GM21526 (cell line): ENCODE results near the gene BLID.

Experiments used
- ATAC-seq: cut with Tn5 transposase; IDR thresholded peaks from one replicate; pipeline ENCODE4 v1.9.1; 2021; ENCODE audit warnings: moderate library complexity; ENCODE audit not compliant: unreplicated experiment, low FRiP score

The BLID gene

GRCh38 chr11:122091835-122092234 is 24.2 kb downstream of the BLID start:
- ATAC-seq, result no peak

- ATAC-seq, result no peak
Observed at GRCh38 chr11:122089111-122089510, 26.9 kb downstream of the BLID start.

GRCh38 chr11:122085712-122086111 is 30.3 kb downstream of the BLID start:
- ATAC-seq, result no peak

- ATAC-seq, result no peak
Observed at GRCh38 chr11:122085264-122085663, 30.8 kb downstream of the BLID start.

DNA sequence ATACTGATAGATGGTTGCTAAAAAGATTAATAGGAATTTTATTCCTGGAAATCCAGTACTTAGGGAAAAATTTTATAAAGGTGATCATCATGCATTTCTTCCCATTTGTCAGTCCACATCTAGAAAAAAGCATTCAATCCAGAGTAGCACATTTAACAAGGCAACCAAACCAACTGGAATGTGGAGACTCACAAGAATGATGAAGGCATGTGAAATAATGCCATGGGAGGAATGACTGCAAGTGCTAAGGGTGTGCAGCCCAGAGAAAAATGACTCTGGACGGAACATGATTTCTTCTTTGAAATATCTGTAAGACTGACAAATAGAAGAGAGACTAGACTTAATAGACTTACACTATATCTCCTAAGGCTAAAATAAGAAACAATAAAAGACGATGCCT is 33.8 kb downstream of the BLID start:
- ATAC-seq, result no peak

GRCh38 chr11:122081073-122081472 is 34.9 kb downstream of the BLID start:
- no peak for ATAC-seq

- no peak for ATAC-seq
Observed at GRCh38 chr11:122077459-122077858, 38.6 kb downstream of the BLID start.

DNA sequence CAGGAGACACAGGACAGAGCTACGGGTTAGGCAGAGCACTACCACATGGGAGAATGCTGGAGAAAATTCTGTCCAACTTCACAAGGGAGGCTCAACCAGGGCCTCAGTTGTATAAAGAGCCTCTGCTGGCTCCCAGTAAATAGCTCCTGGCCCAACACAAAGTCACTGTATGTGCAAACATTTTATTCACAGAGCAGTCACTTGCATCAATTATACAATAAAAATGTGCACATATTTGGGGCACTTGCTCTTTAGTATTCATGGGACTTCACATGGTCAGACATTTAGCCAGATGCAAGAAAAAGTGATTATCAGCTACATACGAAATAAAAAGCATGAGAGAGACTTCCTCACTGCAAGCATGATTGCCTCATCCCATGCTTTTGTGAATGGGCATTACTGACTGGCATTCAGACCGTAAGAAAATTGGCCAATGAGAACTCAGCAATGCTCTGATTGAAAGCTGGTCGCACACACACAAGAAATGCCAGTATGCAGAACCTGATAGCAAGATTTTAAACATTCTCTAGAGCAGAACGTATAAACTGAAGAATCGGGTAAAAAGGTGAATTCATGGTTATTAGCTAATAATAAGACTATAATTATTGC is 39.4 kb downstream of the BLID start:
- no peak for ATAC-seq

GRCh38 chr11:122075016-122075415 is 41.0 kb downstream of the BLID start:
- ATAC-seq, result no peak

DNA sequence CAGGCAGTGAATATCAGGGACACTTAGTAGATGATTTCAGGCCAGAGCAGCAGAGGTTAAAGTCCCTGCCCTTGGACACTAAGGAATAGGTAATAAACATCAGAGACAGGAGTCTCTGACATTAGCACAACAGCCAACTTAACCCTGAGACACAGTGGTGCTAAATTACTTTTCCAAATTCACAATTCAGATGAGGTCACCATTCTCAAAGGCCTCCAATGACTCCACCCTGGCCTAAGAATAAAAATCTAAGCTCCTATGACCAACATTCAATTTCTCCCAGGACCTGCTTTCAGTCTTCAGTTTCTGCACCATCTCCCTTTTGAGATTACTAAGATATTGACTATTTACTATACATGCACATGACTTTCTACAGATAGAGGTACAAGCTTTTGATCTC is 42.0 kb downstream of the BLID start:
- ATAC-seq, result no peak

DNA sequence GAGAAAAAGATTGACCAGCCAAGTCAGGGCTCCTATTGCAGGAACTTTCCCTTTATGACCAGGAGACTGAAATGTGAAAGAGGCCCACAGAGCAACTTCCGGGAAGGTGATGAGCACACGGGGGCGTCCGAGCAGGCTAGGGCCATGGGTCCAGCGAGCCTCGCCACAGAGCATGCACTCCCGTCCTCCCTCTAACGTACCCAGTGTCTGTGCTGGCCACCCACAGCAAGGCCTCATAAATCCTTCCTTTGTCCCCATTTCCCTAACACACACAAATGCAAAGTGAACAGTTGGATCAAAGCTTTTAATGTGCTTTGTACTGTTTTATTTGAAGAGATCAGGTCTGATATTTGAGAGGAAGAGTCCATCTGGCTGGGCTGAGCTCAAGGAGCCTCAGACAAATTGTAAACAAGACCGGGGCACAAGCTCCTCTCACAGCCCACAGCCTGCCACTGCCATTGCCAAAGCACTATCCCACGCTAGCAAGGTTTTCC is 44.3 kb downstream of the BLID start:
- ATAC-seq, result no peak

DNA sequence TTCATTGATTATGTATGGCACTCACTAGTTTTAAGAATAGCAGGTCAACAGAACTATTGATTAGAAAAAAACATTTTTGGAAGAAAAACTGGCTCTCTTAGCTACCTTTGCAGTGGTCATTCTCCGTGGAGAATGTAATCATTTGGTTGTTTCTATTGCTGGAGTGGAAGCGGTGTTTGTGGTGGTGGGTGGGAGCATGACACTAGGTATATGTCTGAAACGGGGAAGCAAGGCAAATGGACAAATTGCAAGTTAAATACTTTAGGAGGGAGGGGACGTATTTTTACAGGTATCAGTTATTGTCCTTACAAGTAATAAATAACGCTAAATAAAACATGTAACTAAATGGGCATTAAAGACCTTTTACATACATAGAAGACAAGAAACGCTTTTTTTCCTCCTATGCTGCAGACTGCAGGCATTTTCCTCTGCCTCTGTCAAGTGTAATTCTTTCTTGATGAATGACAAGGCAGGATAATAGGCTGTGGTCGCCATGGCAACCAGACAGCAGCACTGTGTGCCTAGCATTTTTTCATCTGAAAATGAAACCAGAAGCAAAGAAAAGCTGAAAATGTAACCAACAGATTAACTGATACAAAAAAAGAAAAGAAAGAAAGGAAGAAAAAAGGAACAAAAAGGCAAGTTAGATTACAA is 46.2 kb downstream of the BLID start:
- no peak for ATAC-seq

- ATAC-seq, result no peak
Observed at GRCh38 chr11:122068837-122069236, 47.2 kb downstream of the BLID start.

DNA sequence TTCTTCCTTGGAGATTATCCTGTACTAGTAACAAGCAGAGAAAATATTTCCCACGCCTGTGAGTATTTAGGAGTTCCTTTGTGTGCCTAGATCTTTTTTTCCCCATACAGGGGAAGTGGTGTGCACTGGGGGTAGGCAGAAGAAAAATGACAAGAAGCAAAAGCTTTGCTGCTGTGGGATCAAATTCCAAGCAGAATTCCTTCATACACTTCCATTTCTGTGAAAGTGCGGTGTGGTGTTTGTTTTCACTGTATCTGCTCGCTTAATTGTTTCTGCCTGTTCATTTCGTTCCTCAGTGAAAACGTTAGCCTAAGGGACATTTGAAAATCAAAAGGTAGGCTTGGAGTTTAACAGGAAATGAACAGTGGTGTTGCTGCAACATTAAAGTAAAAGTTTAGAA is 47.9 kb downstream of the BLID start:
- ATAC-seq, result no peak
